Nephron (organoid): Measurements from ENCODE around the gene FCHSD2.

Experiments
- H3K27ac Mint-ChIP-seq, 3 experiments: 2 replicates each; pipeline ENCODE4 v1.8.0; 2020; ENCODE audit warnings: mixed read lengths in 3 of 3, mild to moderate bottlenecking in 2 of 3, moderate library complexity in 1 of 3
- H3K27me3 Mint-ChIP-seq: 2 replicates; pipeline ENCODE4 v1.8.0; 2021; ENCODE audit warnings: low read depth, mild to moderate bottlenecking, moderate library complexity, mixed read lengths
- H3K36me3 Mint-ChIP-seq: 2 replicates; pipeline ENCODE4 v1.8.0; 2020; ENCODE audit warnings: low read depth, mixed read lengths
- H3K4me1 Mint-ChIP-seq: 2 replicates; pipeline ENCODE4 v1.8.0; 2020; ENCODE audit warnings: mixed read lengths
- H3K4me3 Mint-ChIP-seq, 3 experiments: 2 replicates each; pipeline ENCODE4 v1.8.0; 2020; ENCODE audit warnings: mild to moderate bottlenecking in 3 of 3, mixed read lengths in 3 of 3, moderate library complexity in 2 of 3
- H3K9me3 Mint-ChIP-seq: 2 replicates; pipeline ENCODE4 v1.8.0; 2020; ENCODE audit warnings: mixed read lengths
- CTCF ChIP-seq, 3 experiments: fragments of 200-600 bp; sonication (generic); IDR thresholded peaks; one replicate each; pipeline ENCODE4 v1.5.0; 2021; ENCODE audit warnings: antibody characterized with exemption in 3 of 3; ENCODE audit not compliant: unreplicated experiment in 3 of 3

Gene FCHSD2

GRCh38 chr11:72950685-72951084 lies 191.4 kb downstream of the FCHSD2 start:
- Mint-ChIP-seq H3K4me3 (no peak overlapping the region), H3K36me3 (peaks cover 4% of the 10 kb centered on the region), H3K9me3 (no peaks in the 10 kb centered on the region), H3K27ac (no peak overlapping the region), H3K27me3 (no peaks in the 10 kb centered on the region), H3K4me1 (no peaks in the 10 kb centered on the region)
- no peak for TF ChIP-seq CTCF (IDR thresholded peaks at IDR 0.05; ENCODE audit: unreplicated experiment in 3 of 3)

DNA sequence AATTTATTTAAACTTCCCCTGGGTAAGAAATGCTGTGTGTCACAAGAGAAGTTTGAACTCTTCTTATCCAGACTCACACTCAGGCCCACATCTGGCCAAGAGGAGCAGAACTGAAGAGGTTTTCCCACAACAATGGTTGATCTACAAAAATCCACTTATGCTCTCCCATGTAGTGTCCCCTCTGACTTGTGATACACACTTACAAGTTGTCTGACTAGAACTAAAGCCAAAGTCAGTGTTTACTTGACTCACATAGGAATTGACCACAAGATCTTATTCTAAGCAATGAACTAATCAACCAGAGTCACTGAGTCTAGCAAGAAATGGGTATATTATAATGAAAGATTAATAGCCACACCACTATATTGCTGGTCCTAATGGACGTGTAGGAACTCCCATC lies 194.9 kb downstream of the FCHSD2 start:
- H3K27me3 Mint-ChIP-seq, result no peaks in the 10 kb centered on the region
- no peaks in the 10 kb centered on the region for H3K4me1 Mint-ChIP-seq
- peaks cover 4% of the 10 kb centered on the region for H3K36me3 Mint-ChIP-seq
- H3K27ac Mint-ChIP-seq, result no peak overlapping the region
- H3K9me3 Mint-ChIP-seq, result no peaks in the 10 kb centered on the region
- no peak overlapping the region for H3K4me3 Mint-ChIP-seq
- no peak for TF ChIP-seq CTCF (IDR thresholded peaks at IDR 0.05; ENCODE audit: unreplicated experiment in 3 of 3)

DNA sequence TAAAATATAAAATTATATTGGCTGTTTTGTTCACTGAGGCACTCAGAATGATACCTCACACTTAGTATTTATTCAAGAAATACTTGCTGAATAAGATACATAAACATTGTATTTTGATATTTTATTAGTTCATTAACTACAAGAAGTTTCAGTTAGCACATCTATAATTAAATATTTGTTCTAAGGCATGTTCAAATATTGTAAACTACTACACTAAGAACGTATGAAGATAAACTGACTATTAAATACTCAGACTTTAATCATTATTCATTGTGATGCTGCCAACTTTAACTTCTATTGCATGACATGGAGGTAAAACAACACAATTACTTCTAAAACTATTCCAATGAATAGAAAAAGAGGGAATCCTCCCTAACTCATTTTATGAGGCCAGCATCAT lies 198.5 kb downstream of the FCHSD2 start:
- H3K36me3 Mint-ChIP-seq, result no peaks in the 10 kb centered on the region
- H3K4me1 Mint-ChIP-seq, result peaks cover 5% of the 10 kb centered on the region
- no peak overlapping the region for H3K27ac Mint-ChIP-seq
- no peaks in the 10 kb centered on the region for H3K27me3 Mint-ChIP-seq
- no peak for TF ChIP-seq CTCF (IDR thresholded peaks at IDR 0.05; ENCODE audit: unreplicated experiment in 3 of 3)
- H3K9me3 Mint-ChIP-seq, result no peaks in the 10 kb centered on the region
- no peak overlapping the region for H3K4me3 Mint-ChIP-seq

DNA sequence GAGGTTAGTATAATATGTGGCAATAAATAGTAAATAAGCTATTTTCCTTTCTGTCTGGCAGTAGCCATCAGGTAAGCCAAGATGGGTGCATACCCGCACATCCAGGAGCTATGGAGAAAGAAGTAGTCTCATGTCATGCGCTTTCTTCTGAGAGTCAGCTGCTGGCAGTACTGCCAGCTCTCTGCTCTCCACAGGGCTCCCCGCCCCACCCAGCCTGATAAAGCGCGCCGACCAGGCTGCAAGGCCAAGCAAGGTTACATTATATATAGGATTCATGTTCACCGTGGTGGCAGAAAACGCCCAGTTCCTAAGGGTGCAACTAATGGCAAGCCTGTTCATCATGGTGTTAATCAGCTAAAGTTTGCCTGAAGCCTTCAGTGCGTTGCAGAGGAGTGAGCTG lies 201.7 kb downstream of the FCHSD2 start:
- Mint-ChIP-seq H3K36me3 (no peaks in the 10 kb centered on the region), H3K4me3 (no peak overlapping the region), H3K9me3 (no peaks in the 10 kb centered on the region), H3K27ac (no peak overlapping the region), H3K27me3 (no peaks in the 10 kb centered on the region), H3K4me1 (peaks cover 5% of the 10 kb centered on the region)
- no peak for TF ChIP-seq CTCF (IDR thresholded peaks at IDR 0.05; ENCODE audit: unreplicated experiment in 3 of 3)

- peaks cover 5% of the 10 kb centered on the region for H3K4me1 Mint-ChIP-seq
- H3K36me3 Mint-ChIP-seq, result no peaks in the 10 kb centered on the region
- peak overlapping the region; percentile 33 to 73 (median 61) for H3K27ac Mint-ChIP-seq
- TF ChIP-seq CTCF (IDR thresholded peaks at IDR 0.05; ENCODE audit: unreplicated experiment in 3 of 3), result no peak
- no peaks in the 10 kb centered on the region for H3K9me3 Mint-ChIP-seq
- H3K4me3 Mint-ChIP-seq, result no peak overlapping the region
- H3K27me3 Mint-ChIP-seq, result no peaks in the 10 kb centered on the region
Measured at GRCh38 chr11:72939031-72939430, 203.1 kb downstream of the FCHSD2 start.

- Mint-ChIP-seq H3K27ac (no peak overlapping the region), H3K9me3 (no peaks in the 10 kb centered on the region), H3K4me1 (peaks cover 5% of the 10 kb centered on the region), H3K36me3 (no peaks in the 10 kb centered on the region), H3K27me3 (no peaks in the 10 kb centered on the region), H3K4me3 (no peak overlapping the region)
- no peak for TF ChIP-seq CTCF (IDR thresholded peaks at IDR 0.05; ENCODE audit: unreplicated experiment in 3 of 3)
Measured at GRCh38 chr11:72937439-72937838, 204.7 kb downstream of the FCHSD2 start.
